Neural progenitor cell (in vitro differentiated cells): Measurements from ENCODE around the gene GLDN.

Experiments used
- EZH2 ChIP-seq: fragments of 200-600 bp; sonication (generic); IDR thresholded peaks from 2 replicates; pipeline ENCODE4 v1.6.1; 2017; ENCODE audit warnings: antibody characterized with exemption, mild to moderate bottlenecking, moderate library complexity
- TF ChIP-seq, protein P1 (sequence below): fragments of 200-600 bp; sonication (generic); IDR thresholded peaks from 2 replicates; pipeline ENCODE4 v1.5.1; 2017; ENCODE audit warnings: antibody characterized with exemption, mild to moderate bottlenecking

DNA sequence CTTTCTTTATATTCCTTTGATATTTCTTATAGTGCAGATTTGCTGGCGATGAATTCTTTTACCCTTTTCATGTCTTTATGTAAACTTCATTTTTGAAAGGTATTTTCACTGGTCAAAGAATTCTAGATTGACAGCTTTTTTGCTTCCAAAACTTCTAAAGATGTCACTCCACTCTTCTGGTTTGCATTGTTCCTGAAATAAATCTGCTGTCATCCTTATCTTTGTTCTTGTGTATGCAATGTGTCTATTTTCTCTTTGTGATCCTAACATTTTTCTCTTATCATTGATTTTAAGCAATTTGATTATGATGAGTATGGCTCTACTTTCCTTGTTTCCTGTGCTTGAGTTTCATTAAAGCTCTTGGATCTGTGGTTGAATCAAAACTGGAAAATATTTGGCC, 103.4 kb downstream of the GLDN start:
- TF ChIP-seq, protein P1, sequence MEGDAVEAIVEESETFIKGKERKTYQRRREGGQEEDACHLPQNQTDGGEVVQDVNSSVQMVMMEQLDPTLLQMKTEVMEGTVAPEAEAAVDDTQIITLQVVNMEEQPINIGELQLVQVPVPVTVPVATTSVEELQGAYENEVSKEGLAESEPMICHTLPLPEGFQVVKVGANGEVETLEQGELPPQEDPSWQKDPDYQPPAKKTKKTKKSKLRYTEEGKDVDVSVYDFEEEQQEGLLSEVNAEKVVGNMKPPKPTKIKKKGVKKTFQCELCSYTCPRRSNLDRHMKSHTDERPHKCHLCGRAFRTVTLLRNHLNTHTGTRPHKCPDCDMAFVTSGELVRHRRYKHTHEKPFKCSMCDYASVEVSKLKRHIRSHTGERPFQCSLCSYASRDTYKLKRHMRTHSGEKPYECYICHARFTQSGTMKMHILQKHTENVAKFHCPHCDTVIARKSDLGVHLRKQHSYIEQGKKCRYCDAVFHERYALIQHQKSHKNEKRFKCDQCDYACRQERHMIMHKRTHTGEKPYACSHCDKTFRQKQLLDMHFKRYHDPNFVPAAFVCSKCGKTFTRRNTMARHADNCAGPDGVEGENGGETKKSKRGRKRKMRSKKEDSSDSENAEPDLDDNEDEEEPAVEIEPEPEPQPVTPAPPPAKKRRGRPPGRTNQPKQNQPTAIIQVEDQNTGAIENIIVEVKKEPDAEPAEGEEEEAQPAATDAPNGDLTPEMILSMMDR, result no peak
- TF ChIP-seq EZH2, result no peak
